Activated effector memory CD4-positive, alpha-beta T cell treated with Interleukin-2 at 50 U/mL for 16 hours (primary cell): Measurements from ENCODE around the gene PTGER3.
"Not testable (repeated sequence)": the region's sequence is repeated elsewhere in the genome, so short reads cannot be mapped to it uniquely, and the experiment has no call there.

Experiments
- DNase-seq: peaks from one replicate; pipeline ENCODE4 v3.0.0-alpha.2; 2020

The PTGER3 gene

DNA sequence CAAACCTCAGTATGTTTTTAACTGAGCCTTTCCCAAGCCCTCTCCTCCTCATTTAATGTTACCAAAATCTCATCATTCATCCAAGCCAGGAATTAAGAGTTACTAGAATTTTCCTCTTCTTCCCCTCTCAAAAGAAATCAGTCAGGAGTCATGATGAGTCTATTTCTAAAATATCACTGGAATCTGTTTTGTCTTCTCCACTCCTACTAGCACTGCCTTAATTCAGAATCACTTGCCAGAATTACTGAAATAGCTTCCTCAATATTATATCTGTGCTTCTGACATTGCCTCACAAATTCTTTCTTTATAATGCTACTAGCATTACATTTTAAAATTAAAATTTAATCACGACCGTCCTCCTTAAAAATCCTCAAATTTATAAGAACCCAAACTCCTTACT lies 106.1 kb downstream of the PTGER3 start:
- DNase-seq, result no peak

GRCh38 chr1:70940398-70940797 lies 107.2 kb downstream of the PTGER3 start:
- not testable (repeated sequence) for DNase-seq

- no peak for DNase-seq
Observed at GRCh38 chr1:70934194-70934961, 113.2 kb downstream of the PTGER3 start.

DNA sequence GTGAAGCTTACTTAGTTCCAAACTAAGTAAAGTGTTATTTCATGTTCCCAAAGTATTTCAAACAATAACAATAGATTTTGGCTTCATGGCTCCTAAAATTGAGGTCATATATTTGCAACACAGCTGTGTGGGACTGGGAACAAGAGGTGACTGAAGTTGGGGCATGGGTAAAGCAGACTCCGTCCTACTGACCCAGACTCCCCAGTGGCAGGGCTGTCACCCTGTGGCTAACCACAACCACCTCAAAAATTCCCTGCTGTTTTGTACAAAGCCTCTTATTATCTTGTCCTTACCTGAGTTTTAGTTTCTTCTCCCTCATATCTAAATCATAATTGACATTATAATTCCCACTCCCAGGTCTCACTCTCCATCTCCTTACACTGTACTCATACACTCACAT lies 117.6 kb downstream of the PTGER3 start:
- DNase-seq, result no peak

DNA sequence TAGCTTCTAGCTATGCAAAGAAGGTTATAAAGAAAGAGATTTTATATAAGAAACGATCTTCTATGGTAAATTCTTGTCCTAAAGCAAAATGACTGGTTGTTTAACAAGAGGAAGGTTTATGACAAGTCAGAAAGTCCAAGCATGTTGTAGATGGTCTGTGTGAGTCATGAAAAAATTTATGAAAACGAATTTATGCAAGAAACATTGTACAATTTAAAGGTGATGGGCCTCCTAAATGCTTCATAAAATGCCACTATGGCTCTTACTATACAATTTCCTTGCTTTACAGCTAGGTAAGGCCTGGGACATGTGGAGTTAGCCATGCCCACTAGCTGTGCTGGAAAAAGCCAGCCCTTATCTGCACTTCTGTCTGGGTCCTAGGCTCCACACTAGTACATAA lies 125.4 kb downstream of the PTGER3 start:
- no peak for DNase-seq
